GM19438 (cell line): Measurements from ENCODE around the gene VIM.
"Not testable (repeated sequence)": the region's sequence is repeated elsewhere in the genome, so short reads cannot be mapped to it uniquely, and the experiment has no call there.

Experiments
- ATAC-seq: cut with Tn5 transposase; IDR thresholded peaks from one replicate; pipeline ENCODE4 v1.9.1; 2021; ENCODE audit warnings: low read depth; ENCODE audit not compliant: unreplicated experiment

VIM gene

GRCh38 chr10:17250736-17251135, 22.7 kb downstream of the VIM start:
- no peak for ATAC-seq

DNA sequence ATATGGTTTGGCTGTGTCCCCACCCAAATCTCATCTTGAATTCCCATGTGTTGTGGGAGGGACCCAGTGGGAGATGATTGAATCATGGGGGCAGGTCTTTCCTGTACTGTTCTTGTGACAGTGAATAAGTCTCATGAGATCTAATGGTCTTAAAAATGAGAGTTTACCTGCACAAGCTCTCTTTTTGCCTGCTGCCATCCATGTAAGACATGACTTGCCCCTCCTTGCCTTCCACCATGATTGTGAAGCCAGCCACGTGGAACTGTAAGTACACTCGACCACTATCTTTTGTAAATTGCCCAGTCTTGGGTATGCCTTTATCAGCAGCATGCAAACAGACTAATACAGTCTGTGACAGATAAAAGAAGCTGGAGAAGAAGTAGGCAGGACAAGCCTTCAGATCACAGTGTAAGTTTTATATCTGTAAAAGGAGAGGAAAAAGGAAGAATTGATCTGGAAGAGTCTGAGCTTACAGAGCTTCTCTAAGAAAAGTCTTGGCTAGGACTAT, 26.6 kb downstream of the VIM start:
- ATAC-seq = not testable (repeated sequence)

GRCh38 chr10:17255512-17255911, 27.5 kb downstream of the VIM start:
- ATAC-seq = no peak

GRCh38 chr10:17256051-17256450, 28.0 kb downstream of the VIM start:
- ATAC-seq = no peak

DNA sequence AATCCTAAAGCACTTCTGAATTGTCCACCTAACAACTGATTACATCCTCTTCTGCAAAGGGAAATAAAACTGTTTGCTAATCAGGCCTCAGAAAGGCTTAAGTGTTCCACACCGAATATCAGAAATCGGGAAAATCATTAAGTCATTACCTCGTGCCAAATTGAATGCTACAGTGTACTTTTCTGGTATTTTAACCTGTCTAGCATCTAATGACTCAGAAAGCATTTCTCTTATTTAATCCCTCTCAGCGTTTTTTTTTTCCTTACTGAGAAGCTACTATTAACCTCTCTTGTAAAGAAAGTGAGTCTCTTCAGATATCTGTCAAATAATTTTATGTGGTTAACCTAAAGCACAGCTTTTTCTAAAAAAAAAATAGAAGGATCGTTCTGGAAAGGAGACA, 28.6 kb downstream of the VIM start:
- ATAC-seq = no peak

- peak; percentile 74 for ATAC-seq
Measured at GRCh38 chr10:17257466-17258321, 29.7 kb downstream of the VIM start.

GRCh38 chr10:17262502-17262901, 34.5 kb downstream of the VIM start:
- no peak for ATAC-seq

DNA sequence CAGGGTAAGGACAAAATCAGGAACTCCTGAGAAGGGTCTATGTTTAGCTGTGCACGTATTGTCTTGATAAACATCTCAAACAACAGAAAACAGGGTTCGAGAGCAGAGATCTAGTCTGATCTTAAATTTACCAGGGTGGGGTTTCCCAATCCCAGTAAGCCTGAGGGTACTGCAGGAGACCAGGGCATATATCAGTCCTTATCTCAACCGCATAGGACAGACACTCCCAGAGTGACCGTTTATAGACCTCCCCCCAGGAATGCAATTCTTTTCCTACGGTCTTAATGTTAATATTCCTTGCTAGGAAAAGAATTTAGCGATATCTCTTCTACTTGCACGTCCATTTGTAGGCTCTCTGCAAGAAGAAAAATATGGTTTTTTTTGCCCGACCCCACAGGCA, 35.5 kb downstream of the VIM start:
- no peak for ATAC-seq

DNA sequence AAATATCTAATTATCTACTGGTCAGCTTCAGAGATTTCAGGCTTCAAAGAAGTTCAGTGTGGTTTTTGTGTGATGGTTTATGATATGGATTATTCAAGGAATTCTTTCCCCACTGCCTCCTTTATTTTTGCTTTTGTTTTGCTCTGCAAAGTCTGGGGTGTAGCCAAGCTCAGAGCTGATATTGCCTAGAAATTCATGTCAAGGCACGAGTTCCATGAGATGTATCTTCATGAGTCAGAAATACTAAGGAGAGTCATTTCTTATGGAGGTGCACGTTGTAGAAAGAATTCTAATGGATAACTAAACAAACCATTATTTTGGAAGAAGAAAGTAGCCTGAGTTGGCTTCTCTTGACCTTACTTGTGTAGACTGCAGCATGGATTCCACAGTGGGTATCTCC, 37.4 kb downstream of the VIM start:
- no peak for ATAC-seq

- not testable (repeated sequence) for ATAC-seq
Measured at GRCh38 chr10:17266549-17266948, 38.5 kb downstream of the VIM start.

GRCh38 chr10:17272648-17273047, 44.6 kb downstream of the VIM start:
- ATAC-seq = no peak

GRCh38 chr10:17273403-17273802, 45.4 kb downstream of the VIM start:
- no peak for ATAC-seq

DNA sequence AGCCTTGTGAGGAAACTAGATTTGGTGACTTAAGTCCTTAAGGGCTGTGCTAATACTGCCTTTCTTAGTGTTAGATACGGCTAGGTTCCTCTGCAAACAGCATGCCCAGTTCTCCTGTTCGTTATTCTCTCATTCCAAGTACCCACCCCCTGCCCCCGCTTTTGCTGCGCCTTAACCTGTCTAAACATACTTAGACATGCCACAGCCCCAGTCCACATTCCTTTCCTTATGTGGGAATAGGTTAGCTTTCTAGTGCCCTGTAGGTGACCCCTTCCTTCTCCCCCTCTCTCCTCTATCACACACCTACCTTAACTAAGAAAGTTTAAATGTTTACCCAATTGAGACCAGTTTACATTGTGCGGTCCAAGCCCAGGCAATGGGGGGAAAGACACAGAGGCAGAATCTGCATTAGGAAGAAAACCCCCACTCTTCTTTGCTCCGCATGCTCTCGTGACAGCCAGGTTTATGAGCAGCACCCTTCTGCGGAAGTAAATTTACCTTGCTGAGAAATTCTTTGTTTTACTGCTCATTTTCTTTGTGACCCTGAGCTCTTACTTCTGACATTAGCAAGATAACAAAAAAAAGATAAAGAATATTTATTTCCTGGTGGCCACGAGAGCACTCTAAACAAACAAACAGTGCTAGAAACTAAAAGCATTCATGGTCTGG, 48.8 kb downstream of the VIM start:
- no peak for ATAC-seq

GRCh38 chr10:17278607-17279240, 50.7 kb downstream of the VIM start:
- ATAC-seq = no peak

- no peak for ATAC-seq
Measured at GRCh38 chr10:17282311-17282710, 54.3 kb downstream of the VIM start.

DNA sequence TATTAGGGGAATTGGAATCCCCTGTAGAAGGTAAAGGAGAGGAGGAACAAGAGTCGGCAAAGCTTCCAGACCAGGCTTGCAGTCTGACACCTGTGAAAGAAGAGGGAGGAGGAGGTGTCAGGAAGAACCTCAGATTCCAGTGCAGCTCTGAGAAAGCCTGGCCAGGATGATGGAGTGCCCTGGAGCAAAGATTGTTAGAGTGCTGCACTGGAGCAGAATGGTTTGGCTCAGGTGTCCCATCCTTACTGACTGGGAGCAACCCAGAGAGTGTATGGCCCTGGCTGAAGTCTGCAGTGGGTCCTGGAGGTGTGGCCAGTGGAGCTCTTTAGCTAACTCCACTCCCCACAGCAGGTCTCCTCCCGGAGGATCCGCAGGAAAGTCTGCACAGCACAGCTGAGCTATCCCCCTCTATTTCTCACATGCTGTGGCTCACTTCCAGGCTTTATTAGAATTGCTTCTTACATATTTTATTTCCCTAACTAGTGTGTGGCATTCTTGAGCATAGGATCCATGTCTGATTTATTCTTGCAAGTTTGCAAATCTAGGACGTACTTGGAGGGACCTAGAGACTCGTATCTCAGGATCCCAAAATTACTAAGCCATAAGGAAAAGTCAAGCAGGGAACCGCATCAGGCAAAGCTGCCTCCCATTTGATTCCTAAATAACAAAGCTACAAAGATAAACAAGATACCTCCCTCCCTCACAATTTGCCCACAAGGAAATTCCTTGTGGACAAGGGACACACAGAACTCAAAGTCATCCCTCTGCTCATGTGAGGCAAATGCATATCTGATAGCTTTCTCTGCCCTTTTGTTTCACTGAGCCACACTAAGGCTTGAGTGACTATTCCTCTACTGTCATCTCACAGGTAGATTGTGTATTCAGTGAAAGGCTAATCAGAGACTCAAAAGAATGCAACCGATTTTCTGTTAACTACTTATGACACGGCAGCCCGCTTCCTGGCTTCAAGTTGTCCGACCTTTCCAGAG, 58.8 kb downstream of the VIM start:
- no peak for ATAC-seq
